Mammary epithelial cell (primary cell): ENCODE data around the gene BET1.

Source experiments
- EZH2 ChIP-seq: IDR thresholded peaks from 2 replicates; pipeline ENCODE4 v1.6.1; 2012; ENCODE audit warnings: low read length, inconsistent platforms, borderline replicate concordance
- TF ChIP-seq, protein P1 (sequence below), 2 donors: IDR thresholded peaks in 1 of 2; conservative IDR thresholded peaks in 1 of 2; 2 replicates each; pipeline ENCODE4 v1.5.1; 2011 to 2012; ENCODE audit warnings: inconsistent platforms in 2 of 2, low read length in 2 of 2, mild to moderate bottlenecking in 2 of 2, control low read depth in 1 of 2, low read depth in 1 of 2; ENCODE audit not compliant: insufficient read depth in 1 of 2; ENCODE audit errors: extremely low read depth in 1 of 2

DNA sequence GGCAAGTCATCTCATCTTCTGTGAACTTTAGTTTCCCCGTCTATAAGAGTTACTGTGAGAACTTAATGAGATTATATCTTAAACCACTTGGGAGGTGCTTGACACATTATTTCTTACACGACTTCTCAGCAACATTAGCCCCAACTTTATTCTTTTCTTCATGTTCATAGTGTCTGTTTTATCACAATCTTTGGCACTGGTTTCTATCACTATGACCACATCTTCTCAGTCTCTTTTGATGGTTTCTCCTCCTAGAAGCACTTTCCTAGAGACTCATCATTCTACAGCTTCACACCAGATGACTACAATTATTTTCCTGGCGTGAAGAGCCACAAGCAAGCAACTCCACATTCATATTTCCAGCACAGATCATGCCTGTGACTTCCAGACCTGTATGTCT is 26.5 kb upstream of the BET1 start:
- TF ChIP-seq EZH2: no peak
- TF ChIP-seq, protein P1, sequence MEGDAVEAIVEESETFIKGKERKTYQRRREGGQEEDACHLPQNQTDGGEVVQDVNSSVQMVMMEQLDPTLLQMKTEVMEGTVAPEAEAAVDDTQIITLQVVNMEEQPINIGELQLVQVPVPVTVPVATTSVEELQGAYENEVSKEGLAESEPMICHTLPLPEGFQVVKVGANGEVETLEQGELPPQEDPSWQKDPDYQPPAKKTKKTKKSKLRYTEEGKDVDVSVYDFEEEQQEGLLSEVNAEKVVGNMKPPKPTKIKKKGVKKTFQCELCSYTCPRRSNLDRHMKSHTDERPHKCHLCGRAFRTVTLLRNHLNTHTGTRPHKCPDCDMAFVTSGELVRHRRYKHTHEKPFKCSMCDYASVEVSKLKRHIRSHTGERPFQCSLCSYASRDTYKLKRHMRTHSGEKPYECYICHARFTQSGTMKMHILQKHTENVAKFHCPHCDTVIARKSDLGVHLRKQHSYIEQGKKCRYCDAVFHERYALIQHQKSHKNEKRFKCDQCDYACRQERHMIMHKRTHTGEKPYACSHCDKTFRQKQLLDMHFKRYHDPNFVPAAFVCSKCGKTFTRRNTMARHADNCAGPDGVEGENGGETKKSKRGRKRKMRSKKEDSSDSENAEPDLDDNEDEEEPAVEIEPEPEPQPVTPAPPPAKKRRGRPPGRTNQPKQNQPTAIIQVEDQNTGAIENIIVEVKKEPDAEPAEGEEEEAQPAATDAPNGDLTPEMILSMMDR (conservative IDR thresholded peaks at IDR 0.05 in 1 of 2, IDR thresholded peaks at IDR 0.05 in 1 of 2; ENCODE audit: extremely low read depth in 1 of 2, insufficient read depth in 1 of 2, low read depth in 1 of 2, low read length in 2 of 2): no peak
